ENCODE data around the gene UAP1L1. TPM values are rescaled to one million over a fixed set of nuclear protein-coding genes. Genes with fewer than 3 reads are reported as not detected.
A peak's percentile ranks its signal among the peaks of the same experiment; 100 is the strongest.

Gene UAP1L1
- total RNA-seq, 2 donors from 2014 or later, result 2.6 to 4.5 TPM

DNA sequence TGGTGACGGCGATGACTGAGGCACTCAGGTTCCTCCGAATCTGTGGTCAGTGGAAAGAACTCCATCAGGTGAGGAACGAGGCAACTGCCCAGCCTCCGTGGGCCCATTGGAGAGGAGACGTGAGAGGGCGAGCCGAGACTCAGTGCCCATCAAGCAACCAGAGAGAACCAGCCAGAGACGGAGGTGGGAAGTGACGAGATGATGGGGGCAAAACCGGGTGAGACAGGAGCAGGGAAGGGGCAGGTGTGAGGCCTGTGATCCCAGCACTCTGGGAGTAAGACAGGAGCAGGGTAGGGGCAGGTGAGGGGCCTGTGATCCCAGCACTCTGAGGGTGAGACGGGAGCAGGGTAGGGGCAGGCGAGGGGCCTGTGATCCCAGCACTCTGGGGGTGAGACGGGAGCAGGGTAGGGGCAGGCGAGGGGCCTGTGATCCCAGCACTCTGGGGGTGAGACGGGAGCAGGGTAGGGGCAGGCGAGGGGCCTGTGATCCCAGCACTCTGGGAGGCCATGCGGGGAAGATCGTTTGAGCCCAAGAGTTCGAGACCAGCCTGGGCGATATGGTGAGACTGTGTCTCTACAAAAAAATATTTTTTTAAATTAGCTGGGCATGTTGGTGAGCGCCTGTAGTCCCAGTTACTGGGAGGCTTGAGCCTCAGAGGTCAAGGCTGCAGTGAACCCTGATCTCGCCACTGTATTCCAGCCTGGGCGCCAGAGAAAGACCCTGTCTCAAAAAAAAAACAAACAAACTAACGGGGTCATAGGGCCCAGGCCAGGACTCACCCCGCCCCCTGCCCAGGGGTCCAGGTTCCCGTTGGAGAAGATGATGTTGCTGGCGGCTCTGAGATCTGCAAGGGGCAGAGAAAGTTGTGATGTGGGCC is 33.8 kb downstream of the UAP1L1 start:
- H3K4me3 ChIP-seq (ENCODE audit: low read length), result no peak overlapping the region
- Mint-ChIP-seq H3K27me3 (ENCODE audit: insufficient read depth) (peaks cover 26% of the 10 kb centered on the region), H3K36me3 (ENCODE audit: low read depth) (peaks cover 2% of the 10 kb centered on the region), H3K4me1 (no peaks in the 10 kb centered on the region), H3K4me3 (no peak overlapping the region), H3K9me3 (no peaks in the 10 kb centered on the region), H3K27ac (no peak overlapping the region)
- WGBS, 2 experiments (ENCODE audit: insufficient coverage in 1 of 2, insufficient read length in 1 of 2), result 89% methylated on average over 18 to 28 of the region's 28 CpGs
- no peak for DNase-seq
- no peaks in the 10 kb centered on the region for H3K9me3 ChIP-seq (ENCODE audit: control insufficient read depth, low read length)
- TF ChIP-seq, protein P1, sequence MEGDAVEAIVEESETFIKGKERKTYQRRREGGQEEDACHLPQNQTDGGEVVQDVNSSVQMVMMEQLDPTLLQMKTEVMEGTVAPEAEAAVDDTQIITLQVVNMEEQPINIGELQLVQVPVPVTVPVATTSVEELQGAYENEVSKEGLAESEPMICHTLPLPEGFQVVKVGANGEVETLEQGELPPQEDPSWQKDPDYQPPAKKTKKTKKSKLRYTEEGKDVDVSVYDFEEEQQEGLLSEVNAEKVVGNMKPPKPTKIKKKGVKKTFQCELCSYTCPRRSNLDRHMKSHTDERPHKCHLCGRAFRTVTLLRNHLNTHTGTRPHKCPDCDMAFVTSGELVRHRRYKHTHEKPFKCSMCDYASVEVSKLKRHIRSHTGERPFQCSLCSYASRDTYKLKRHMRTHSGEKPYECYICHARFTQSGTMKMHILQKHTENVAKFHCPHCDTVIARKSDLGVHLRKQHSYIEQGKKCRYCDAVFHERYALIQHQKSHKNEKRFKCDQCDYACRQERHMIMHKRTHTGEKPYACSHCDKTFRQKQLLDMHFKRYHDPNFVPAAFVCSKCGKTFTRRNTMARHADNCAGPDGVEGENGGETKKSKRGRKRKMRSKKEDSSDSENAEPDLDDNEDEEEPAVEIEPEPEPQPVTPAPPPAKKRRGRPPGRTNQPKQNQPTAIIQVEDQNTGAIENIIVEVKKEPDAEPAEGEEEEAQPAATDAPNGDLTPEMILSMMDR (conservative IDR thresholded peaks at IDR 0.05), result no peak
- H3K4me1 ChIP-seq (ENCODE audit: control insufficient read depth, insufficient read depth, low read length), result peaks cover 4% of the 10 kb centered on the region
- H3K27ac ChIP-seq (ENCODE audit: low read depth, low read length), result no peak overlapping the region
- no peaks in the 10 kb centered on the region for H3K36me3 ChIP-seq (ENCODE audit: control insufficient read depth, insufficient read depth, low read length)
- H3K27me3 ChIP-seq (ENCODE audit: control insufficient read depth, insufficient read depth, low read length, poor library complexity, severe bottlenecking), result peaks cover 27% of the 10 kb centered on the region
- no peak overlapping the region for H3K9ac ChIP-seq (ENCODE audit: extremely low read depth, low read length, poor library complexity, severe bottlenecking)

DNA sequence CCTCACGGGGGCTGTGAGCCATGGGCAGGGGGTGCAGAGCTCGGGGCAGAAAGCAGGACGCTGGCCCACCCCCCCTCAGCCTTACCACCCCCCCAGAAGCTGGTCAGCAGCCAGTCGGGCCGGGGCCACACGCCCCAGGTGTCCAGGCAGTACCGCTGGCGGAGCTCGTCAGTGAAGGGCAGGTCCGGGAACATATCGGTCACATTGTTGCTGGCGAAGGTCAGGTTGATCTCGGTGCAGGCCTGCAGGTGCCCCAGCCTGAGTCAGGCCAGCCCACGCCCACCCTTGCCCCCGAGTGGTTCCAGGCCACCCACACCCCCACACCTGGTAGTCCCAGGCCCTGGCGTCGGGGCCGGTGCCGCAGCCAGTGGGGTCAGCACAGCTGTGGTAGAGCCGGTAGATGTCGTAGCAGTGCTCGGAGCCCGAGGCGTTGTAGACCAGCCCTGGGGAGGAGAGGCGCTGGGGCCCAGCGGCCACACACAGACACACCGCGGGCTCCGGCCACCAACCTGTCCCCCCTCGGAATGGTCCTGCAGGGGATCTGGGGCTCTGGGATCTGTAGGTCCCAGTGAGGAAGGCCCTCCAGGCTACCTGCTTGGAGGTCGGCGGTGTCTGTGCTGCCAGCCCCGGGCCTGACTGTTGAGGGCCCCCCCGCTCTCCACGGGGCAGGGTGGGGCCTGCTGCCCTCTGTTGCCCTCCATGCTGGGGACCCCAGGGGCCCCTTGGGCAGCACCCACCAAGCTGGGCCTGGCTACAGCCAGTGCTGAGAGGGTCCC is 34.7 kb downstream of the UAP1L1 start:
- Histone ChIP-seq H3K36me3 (ENCODE audit: control insufficient read depth, insufficient read depth, low read length) (no peaks in the 10 kb centered on the region), H3K27me3 (ENCODE audit: control insufficient read depth, insufficient read depth, low read length, poor library complexity, severe bottlenecking) (peaks cover 28% of the 10 kb centered on the region), H3K4me3 (ENCODE audit: low read length) (no peak overlapping the region), H3K27ac (ENCODE audit: low read depth, low read length) (no peak overlapping the region), H3K9ac (ENCODE audit: extremely low read depth, low read length, poor library complexity, severe bottlenecking) (no peak overlapping the region), H3K9me3 (ENCODE audit: control insufficient read depth, low read length) (no peaks in the 10 kb centered on the region), H3K4me1 (ENCODE audit: control insufficient read depth, insufficient read depth, low read length) (peaks cover 4% of the 10 kb centered on the region)
- no peak overlapping the region for H3K4me3 Mint-ChIP-seq
- H3K27ac Mint-ChIP-seq, result no peak overlapping the region
- TF ChIP-seq, protein P1 (conservative IDR thresholded peaks at IDR 0.05), result no peak
- WGBS, 2 experiments (ENCODE audit: insufficient coverage in 1 of 2, insufficient read length in 1 of 2), result 87 to 96% methylated on average over 14 to 35 of the region's 35 CpGs
- no peak for DNase-seq
- H3K36me3 Mint-ChIP-seq (ENCODE audit: low read depth), result peaks cover 2% of the 10 kb centered on the region
- peaks cover 35% of the 10 kb centered on the region for H3K27me3 Mint-ChIP-seq (ENCODE audit: insufficient read depth)
- H3K4me1 Mint-ChIP-seq, result peaks cover 7% of the 10 kb centered on the region
- H3K9me3 Mint-ChIP-seq, result no peaks in the 10 kb centered on the region

DNA sequence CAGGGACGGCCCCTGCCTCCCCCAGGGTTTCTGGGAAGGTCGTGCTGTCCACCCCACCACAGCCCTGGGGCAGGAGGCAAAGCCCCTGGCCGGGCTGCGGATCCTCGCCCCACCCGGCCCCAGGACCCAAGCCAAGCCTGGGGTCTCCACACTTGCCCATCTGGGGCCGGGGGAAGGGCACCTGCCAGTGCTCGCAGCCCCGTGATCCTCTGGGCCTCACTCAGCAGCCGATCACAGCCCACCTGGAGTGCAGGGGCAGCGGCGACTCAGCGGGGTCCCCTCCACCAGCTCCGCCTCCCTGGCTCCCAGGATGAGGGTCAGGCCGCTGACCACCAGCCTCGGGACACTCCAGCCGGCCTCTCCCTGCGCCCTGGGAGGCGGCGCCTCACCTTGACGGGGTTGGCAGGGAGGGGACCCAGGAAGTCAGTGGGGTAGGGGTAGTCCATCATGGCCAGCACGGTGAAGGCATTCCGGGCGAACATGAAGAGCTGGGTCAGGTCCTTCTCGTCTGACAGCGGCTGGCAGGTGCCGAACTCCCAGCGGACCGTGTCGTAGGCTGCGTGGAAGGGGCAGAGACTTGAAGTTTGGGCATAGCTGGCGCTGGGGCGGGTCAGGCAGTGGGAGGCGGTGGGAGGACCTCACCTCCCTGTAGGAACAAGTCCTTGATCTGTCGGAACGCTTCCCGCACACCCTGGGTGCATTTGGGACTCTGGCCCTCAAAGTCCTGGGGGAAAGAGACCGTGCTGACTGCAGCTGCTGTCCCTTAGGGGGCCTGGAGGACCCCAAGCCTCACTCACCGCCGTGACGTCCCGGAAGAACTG is 35.5 kb downstream of the UAP1L1 start:
- Histone ChIP-seq H3K9ac (ENCODE audit: extremely low read depth, low read length, poor library complexity, severe bottlenecking) (no peak overlapping the region), H3K36me3 (ENCODE audit: control insufficient read depth, insufficient read depth, low read length) (no peaks in the 10 kb centered on the region), H3K27ac (ENCODE audit: low read depth, low read length) (no peak overlapping the region), H3K4me1 (ENCODE audit: control insufficient read depth, insufficient read depth, low read length) (peaks cover 4% of the 10 kb centered on the region), H3K4me3 (ENCODE audit: low read length) (no peak overlapping the region), H3K9me3 (ENCODE audit: control insufficient read depth, low read length) (no peaks in the 10 kb centered on the region), H3K27me3 (ENCODE audit: control insufficient read depth, insufficient read depth, low read length, poor library complexity, severe bottlenecking) (peaks cover 28% of the 10 kb centered on the region)
- Mint-ChIP-seq H3K27me3 (ENCODE audit: insufficient read depth) (peaks cover 42% of the 10 kb centered on the region), H3K4me1 (peaks cover 7% of the 10 kb centered on the region), H3K27ac (no peak overlapping the region), H3K9me3 (no peaks in the 10 kb centered on the region), H3K4me3 (peak overlapping the region; percentile 31), H3K36me3 (ENCODE audit: low read depth) (peaks cover 2% of the 10 kb centered on the region)
- TF ChIP-seq, protein P1 (conservative IDR thresholded peaks at IDR 0.05), result no peak
- no peak for DNase-seq
- WGBS, 2 experiments (ENCODE audit: insufficient coverage in 1 of 2, insufficient read length in 1 of 2), result 94 to 95% methylated on average over 29 to 42 of the region's 42 CpGs
